Astrocyte (in vitro differentiated cells and primary cell): ENCODE results near the gene B4GALT1.

ENCODE experiments used
- EZH2 ChIP-seq: IDR thresholded peaks from 2 replicates; pipeline ENCODE4 v1.6.1; 2012; ENCODE audit warnings: mild to moderate bottlenecking, low read length, inconsistent platforms; ENCODE audit not compliant: insufficient read depth
- TF ChIP-seq, protein P1 (sequence below): IDR thresholded peaks from 2 replicates; pipeline ENCODE4 v1.5.1; 2011; ENCODE audit warnings: low read depth, mild to moderate bottlenecking, inconsistent platforms, low read length, moderate library complexity; ENCODE audit not compliant: insufficient read depth

DNA sequence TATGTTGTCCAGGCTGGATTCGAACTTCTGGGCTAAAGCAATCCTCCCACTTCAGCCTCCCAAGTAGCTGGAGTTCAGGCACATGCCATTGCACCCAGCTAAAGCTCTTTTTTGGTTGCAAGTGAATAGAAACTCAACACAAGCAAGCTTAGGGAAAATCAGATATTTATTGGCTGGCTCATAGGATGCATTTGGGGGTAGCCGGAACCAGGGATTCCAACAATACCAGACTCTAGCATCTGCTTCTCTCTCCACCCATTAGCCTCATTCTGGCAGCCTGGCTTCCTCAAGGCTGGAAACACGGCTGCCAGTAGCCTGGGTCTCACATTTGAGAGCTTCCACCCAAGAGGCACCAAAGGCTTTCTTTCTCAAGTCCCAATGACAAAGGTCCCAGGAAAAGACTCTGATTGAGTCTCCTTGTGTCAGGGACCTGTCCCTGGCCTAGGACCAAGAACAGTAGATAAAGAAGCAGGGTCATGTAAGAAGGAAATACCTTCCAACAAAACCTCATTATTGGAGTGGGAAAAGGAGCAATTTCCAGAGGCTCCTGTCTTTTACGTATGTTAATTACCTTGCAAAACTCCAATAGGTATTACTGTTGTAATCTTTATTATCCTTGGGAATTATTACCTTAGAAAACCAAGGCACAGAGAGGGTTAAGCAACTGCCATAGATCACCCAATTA lies 23.0 kb upstream of the B4GALT1 start:
- TF ChIP-seq, protein P1, sequence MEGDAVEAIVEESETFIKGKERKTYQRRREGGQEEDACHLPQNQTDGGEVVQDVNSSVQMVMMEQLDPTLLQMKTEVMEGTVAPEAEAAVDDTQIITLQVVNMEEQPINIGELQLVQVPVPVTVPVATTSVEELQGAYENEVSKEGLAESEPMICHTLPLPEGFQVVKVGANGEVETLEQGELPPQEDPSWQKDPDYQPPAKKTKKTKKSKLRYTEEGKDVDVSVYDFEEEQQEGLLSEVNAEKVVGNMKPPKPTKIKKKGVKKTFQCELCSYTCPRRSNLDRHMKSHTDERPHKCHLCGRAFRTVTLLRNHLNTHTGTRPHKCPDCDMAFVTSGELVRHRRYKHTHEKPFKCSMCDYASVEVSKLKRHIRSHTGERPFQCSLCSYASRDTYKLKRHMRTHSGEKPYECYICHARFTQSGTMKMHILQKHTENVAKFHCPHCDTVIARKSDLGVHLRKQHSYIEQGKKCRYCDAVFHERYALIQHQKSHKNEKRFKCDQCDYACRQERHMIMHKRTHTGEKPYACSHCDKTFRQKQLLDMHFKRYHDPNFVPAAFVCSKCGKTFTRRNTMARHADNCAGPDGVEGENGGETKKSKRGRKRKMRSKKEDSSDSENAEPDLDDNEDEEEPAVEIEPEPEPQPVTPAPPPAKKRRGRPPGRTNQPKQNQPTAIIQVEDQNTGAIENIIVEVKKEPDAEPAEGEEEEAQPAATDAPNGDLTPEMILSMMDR = no peak
- no peak for TF ChIP-seq EZH2
